ELR (cell line): ENCODE results near the gene FGF19.

Experiments used
- DNase-seq: peaks from one replicate; pipeline ENCODE4 v3.0.0-alpha.2; 2015; ENCODE audit warnings: low read depth

FGF19 gene

GRCh38 chr11:69655479-69656428 is 48.1 kb downstream of the FGF19 start:
- peak; percentile 51 for DNase-seq

GRCh38 chr11:69654660-69655478 is 49.0 kb downstream of the FGF19 start:
- DNase-seq: peak; percentile 64

GRCh38 chr11:69654001-69654659 is 49.7 kb downstream of the FGF19 start:
- DNase-seq: no peak

GRCh38 chr11:69653406-69653960 is 50.3 kb downstream of the FGF19 start:
- no peak for DNase-seq

GRCh38 chr11:69652999-69653398 is 50.8 kb downstream of the FGF19 start:
- DNase-seq: no peak

- DNase-seq: no peak
These were observed 51.8 kb downstream of the FGF19 start for GRCh38 chr11:69651834-69652620.

GRCh38 chr11:69650832-69651344 is 52.9 kb downstream of the FGF19 start:
- no peak for DNase-seq

- DNase-seq: no peak
These were observed 53.6 kb downstream of the FGF19 start for GRCh38 chr11:69650081-69650831.

GRCh38 chr11:69649576-69649900 is 54.3 kb downstream of the FGF19 start:
- DNase-seq: no peak

- no peak for DNase-seq
These were observed 54.9 kb downstream of the FGF19 start for GRCh38 chr11:69648679-69649575.
